ENCODE measurements around the gene ST8SIA1.

The ST8SIA1 gene

DNA sequence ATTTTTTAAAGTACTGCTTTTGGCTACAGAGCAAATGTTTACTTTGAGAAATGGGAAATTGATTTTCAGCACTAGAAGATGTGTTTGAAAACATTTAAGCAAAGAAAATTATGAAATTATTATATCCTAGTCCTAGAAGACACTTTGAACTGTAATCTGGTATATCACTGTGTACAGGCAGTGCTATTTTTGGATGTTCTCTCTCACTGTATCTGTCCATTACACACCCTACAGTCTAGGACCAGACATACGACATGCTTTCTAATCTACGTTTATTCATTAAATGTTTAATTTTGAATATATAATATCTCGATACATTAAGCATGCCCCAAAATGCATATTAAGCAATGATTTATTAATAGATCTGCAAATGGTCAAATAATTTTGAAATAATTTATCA is 82.5 kb downstream of the ST8SIA1 start:
- Histone ChIP-seq H3K79me2 (ENCODE audit: insufficient read depth, low read depth) (no peaks in the 10 kb centered on the region), H2AFZ (ENCODE audit: low read depth) (no peak overlapping the region), H3K4me3 (IDR thresholded peaks at IDR 0.05; ENCODE audit: insufficient read depth, low read depth, low read length) (no peak overlapping the region), H3K4me1 (ENCODE audit: low read depth, poor library complexity, severe bottlenecking) (peaks cover 15% of the 10 kb centered on the region), H3K27ac (no peak overlapping the region), H4K20me1 (ENCODE audit: insufficient read depth) (no peaks in the 10 kb centered on the region), H3K4me2 (no peak overlapping the region), H3K36me3 (ENCODE audit: insufficient read depth) (no peaks in the 10 kb centered on the region), H3K27me3 (ENCODE audit: insufficient read depth, low read depth) (no peaks in the 10 kb centered on the region), H3K9ac (no peak overlapping the region)
- TF ChIP-seq, protein P1, sequence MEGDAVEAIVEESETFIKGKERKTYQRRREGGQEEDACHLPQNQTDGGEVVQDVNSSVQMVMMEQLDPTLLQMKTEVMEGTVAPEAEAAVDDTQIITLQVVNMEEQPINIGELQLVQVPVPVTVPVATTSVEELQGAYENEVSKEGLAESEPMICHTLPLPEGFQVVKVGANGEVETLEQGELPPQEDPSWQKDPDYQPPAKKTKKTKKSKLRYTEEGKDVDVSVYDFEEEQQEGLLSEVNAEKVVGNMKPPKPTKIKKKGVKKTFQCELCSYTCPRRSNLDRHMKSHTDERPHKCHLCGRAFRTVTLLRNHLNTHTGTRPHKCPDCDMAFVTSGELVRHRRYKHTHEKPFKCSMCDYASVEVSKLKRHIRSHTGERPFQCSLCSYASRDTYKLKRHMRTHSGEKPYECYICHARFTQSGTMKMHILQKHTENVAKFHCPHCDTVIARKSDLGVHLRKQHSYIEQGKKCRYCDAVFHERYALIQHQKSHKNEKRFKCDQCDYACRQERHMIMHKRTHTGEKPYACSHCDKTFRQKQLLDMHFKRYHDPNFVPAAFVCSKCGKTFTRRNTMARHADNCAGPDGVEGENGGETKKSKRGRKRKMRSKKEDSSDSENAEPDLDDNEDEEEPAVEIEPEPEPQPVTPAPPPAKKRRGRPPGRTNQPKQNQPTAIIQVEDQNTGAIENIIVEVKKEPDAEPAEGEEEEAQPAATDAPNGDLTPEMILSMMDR (conservative IDR thresholded peaks at IDR 0.05; ENCODE audit: low read depth, low read length) = no peak

DNA sequence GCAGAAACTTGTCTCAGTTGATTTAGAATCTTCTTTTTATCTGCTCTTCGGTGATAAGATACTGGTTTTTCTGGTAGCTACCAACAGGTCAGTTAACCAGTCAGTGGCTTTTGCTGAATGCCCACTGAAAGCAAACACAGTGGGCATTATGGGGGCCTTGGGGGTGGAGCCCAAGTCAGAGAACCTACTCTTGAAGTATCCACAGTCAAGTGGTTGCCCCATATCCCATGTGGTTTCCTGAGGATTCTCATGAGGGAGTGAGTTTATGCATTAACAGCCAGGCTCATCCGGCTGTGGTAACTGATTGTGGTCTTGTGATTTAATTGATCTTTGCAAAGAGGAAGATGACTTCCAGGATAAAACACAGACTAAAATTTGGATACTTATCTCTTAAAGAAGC is 83.7 kb downstream of the ST8SIA1 start:
- TF ChIP-seq, protein P1 (conservative IDR thresholded peaks at IDR 0.05; ENCODE audit: low read depth, low read length) = no peak
- peaks cover 3% of the 10 kb centered on the region for H3K4me1 ChIP-seq (ENCODE audit: low read depth, poor library complexity, severe bottlenecking)
- no peak overlapping the region for H3K9ac ChIP-seq
- no peak overlapping the region for H3K27ac ChIP-seq
- H3K4me2 ChIP-seq = no peak overlapping the region
- H3K27me3 ChIP-seq (ENCODE audit: insufficient read depth, low read depth) = no peaks in the 10 kb centered on the region
- H2AFZ ChIP-seq (ENCODE audit: low read depth) = no peak overlapping the region
- no peaks in the 10 kb centered on the region for H3K79me2 ChIP-seq (ENCODE audit: insufficient read depth, low read depth)
- H3K36me3 ChIP-seq (ENCODE audit: insufficient read depth) = no peaks in the 10 kb centered on the region
- H3K4me3 ChIP-seq (IDR thresholded peaks at IDR 0.05; ENCODE audit: insufficient read depth, low read depth, low read length) = no peak overlapping the region
- H4K20me1 ChIP-seq (ENCODE audit: insufficient read depth) = no peaks in the 10 kb centered on the region

DNA sequence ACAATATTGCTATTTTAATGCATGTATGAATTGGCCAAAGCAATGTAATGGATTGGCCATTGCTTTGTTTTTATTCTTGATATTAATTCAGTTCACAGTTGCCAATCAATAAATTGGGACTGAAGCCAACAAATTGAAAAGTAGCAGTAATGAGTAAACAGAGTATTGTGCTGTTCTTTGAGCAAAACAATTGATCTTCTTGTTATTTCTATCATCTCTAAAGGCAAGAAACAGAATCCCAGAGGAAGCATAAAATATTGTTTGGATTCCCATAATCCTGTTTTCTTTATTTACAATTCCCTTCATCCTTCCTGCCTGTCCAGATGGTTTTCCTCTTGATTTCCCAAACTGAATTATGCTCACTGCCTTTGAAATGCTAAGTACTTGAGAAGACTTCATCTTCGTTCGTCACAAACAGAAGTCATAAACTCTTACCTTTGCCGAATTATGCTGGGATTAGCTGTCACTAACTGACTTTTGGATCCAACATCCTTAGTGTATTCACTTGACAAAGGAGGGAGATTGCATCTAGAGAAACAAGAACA is 85.9 kb downstream of the ST8SIA1 start:
- TF ChIP-seq, protein P1 (conservative IDR thresholded peaks at IDR 0.05; ENCODE audit: low read depth, low read length) = no peak
- H3K79me2 ChIP-seq (ENCODE audit: insufficient read depth, low read depth) = no peaks in the 10 kb centered on the region
- no peaks in the 10 kb centered on the region for H3K4me1 ChIP-seq (ENCODE audit: low read depth, poor library complexity, severe bottlenecking)
- no peak overlapping the region for H3K27ac ChIP-seq
- no peak overlapping the region for H3K4me3 ChIP-seq (IDR thresholded peaks at IDR 0.05; ENCODE audit: insufficient read depth, low read depth, low read length)
- no peaks in the 10 kb centered on the region for H4K20me1 ChIP-seq (ENCODE audit: insufficient read depth)
- H3K4me2 ChIP-seq = no peak overlapping the region
- H2AFZ ChIP-seq (ENCODE audit: low read depth) = no peak overlapping the region
- no peaks in the 10 kb centered on the region for H3K27me3 ChIP-seq (ENCODE audit: insufficient read depth, low read depth)
- H3K9ac ChIP-seq = no peak overlapping the region
- no peaks in the 10 kb centered on the region for H3K36me3 ChIP-seq (ENCODE audit: insufficient read depth)

DNA sequence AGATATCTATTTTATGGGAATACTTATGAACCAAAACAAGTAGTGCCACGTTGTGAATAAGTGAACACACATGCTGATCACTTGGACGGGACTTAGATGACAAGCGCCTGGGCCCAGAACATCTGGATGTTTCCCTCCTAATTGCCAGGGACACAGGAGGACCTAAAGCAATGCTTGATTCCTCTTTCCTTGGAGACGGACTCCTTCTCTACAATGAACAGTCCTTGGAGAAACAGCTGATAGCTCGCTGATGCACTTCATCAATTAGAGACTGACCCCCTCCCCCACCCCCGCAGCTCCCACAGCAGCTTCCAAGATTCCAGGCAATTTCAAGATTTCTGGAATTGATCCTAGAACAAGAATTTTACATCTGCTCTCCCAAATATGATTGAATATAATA is 86.4 kb downstream of the ST8SIA1 start:
- Histone ChIP-seq H3K27ac (no peak overlapping the region), H3K4me1 (ENCODE audit: low read depth, poor library complexity, severe bottlenecking) (no peaks in the 10 kb centered on the region), H2AFZ (ENCODE audit: low read depth) (no peak overlapping the region), H3K4me2 (no peak overlapping the region), H3K79me2 (ENCODE audit: insufficient read depth, low read depth) (no peaks in the 10 kb centered on the region), H3K4me3 (IDR thresholded peaks at IDR 0.05; ENCODE audit: insufficient read depth, low read depth, low read length) (no peak overlapping the region), H3K9ac (no peak overlapping the region), H3K27me3 (ENCODE audit: insufficient read depth, low read depth) (no peaks in the 10 kb centered on the region), H4K20me1 (ENCODE audit: insufficient read depth) (no peaks in the 10 kb centered on the region), H3K36me3 (ENCODE audit: insufficient read depth) (no peaks in the 10 kb centered on the region)
- TF ChIP-seq, protein P1 (conservative IDR thresholded peaks at IDR 0.05; ENCODE audit: low read depth, low read length) = no peak
